ENCODE measurements around the gene ATMIN.

Gene ATMIN

GRCh38 chr16:81029930-81030604 lies 5.6 kb upstream of the ATMIN start:
- TF ChIP-seq GATA3 (IDR thresholded peaks at IDR 0.05; ENCODE audit: low read depth, low read length) (no peak), GATA2 (IDR thresholded peaks at IDR 0.05; ENCODE audit: low read depth, low read length) (no peak)

DNA sequence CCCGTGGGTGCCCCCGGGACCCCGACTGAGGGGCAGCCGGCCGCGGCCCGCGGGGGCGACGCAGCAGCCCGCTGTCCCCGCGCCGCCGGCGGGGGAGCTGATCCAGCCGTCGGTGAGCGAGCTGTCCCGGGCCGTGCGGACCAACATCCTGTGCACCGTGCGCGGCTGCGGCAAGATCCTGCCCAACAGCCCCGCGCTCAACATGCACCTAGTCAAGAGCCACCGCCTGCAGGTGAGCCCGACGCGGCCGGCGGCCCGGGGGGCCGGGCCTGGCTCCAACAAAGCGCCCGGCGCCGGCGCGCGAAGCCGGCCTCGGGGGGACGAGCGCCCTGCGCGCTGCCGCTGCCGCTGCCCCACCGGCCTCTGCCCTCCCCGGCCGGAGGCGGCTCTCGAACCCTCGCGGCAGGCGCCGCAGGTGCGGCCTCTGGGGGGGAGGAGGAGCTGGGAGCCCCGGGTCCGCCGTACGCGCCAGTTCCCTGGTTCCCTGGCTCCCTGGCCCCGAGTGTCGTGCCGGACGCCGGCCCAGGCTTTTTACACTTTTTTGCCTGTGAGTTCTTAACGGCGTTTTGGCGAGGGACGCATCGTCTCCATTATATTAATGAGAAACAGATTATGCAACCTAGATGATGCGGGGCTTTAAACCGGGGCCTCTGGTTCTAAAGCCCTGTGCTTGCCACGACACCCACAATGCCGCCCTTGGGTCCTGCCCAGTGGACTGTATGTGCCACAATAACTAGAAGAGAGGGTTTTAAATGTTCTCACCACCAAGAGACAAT lies 521 bp downstream of the ATMIN start:
- no peak for TF ChIP-seq GATA3 (IDR thresholded peaks at IDR 0.05; ENCODE audit: low read depth, low read length)
- no peak for TF ChIP-seq GATA2 (IDR thresholded peaks at IDR 0.05; ENCODE audit: low read depth, low read length)

DNA sequence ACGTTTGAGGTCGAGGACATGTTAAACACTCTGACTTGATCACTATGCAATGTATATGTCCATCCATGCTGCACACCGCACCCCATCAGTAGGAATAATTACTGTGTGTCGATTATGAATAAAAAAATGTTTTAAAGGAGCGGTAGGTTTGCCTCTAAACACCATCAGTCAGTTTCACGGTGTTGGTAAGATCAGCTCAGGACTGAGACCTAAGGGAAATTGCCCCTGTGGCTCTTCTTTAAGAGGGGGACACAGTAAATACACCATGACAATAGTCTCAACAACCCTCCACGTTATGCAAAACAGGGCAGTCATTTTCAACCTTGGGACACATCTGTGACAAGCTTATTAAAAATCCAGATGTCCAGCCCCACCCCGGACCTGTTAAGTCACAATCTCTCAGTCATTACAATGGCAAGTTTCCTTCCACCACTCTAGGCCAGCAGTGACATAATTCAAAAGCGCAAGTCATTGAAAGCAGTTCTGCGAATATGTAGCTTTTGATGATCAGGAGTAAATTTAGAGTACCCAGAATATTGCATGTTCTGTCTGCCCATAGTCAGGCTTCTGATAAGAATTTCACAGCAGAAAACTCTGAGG lies 1.2 kb downstream of the ATMIN start:
- TF ChIP-seq GATA2 (IDR thresholded peaks at IDR 0.05; ENCODE audit: low read depth, low read length): no peak
- TF ChIP-seq GATA3 (IDR thresholded peaks at IDR 0.05; ENCODE audit: low read depth, low read length): no peak

DNA sequence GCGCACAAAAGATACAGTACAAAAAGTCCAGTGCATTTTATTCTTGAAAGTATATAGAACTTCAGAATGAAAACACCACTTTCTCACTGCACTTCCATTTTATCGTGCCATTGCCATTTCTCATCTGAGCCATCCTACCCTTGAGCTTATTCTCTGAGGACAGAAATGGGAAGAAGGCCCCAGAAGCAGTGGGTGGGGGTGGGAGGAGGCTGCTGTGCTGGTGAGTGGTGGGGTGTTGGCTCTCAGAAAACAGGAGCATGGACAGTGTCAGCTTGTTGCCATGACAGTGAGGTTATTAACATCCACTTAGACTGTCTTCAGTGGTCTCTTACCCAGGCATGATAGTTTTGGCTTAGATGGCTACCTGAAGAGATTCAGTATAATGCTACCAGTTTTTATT lies 4.5 kb downstream of the ATMIN start:
- TF ChIP-seq GATA3 (IDR thresholded peaks at IDR 0.05; ENCODE audit: low read depth, low read length): no peak
- TF ChIP-seq GATA2 (IDR thresholded peaks at IDR 0.05; ENCODE audit: low read depth, low read length): no peak

DNA sequence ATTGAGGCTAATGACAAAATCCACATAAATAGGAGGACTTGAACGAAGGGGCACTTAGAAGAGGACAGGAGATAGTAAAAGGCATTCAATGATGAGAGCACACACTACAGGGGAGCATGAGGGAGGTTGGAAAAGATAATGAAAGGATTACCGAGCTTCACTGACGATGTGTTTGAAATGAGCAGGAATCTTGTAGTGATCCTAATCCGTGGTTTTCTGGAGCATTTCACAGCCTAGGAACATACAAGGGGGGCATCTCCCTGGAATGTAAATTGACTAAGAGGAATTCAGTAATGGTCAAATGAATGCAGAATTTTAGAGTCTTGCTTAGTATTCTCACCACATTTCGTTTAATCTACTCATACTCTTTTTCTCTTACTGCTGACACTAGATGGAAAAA lies 5.2 kb downstream of the ATMIN start:
- TF ChIP-seq GATA3 (IDR thresholded peaks at IDR 0.05; ENCODE audit: low read depth, low read length) (no peak), GATA2 (IDR thresholded peaks at IDR 0.05; ENCODE audit: low read depth, low read length) (no peak)

DNA sequence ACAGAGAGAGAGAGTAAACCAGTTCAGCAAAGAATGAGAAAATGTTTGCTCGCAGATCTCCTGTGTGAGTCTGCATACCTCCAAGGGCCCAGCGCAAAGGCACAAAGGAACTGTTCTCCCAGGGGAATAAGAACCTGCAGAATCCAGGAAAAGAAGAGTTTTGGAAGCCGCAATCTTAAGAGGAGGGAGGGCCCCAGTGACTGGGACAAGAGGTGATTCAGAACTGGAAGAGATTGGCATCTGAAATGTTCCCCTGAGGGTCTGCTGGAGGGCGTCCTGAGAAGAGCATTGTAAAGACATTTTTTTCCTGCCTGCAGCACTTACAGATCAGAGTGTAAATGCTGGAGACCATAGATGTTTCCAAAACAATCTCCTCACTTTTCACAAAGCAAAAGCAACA lies 6.1 kb downstream of the ATMIN start:
- TF ChIP-seq GATA3 (IDR thresholded peaks at IDR 0.05; ENCODE audit: low read depth, low read length) (no peak), GATA2 (IDR thresholded peaks at IDR 0.05; ENCODE audit: low read depth, low read length) (no peak)

DNA sequence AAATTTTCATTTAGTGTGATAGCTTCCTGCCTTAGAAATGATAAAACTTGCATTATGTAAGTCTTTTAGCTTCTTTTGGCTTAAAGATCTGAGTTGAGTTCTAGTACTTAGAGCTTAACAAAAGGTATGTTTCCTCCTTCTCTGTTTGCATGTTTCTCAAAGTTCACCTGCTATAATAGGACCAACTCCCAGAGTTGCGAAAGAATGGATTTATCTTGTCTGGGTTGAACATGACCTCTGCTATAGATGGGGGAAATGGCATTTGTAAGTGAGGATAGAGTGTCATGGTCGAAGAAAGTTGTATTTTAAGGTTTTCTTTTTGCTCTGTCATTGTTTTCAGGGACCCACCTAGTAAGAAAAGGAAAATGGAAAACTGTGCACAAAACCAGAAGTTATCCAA lies 7.2 kb downstream of the ATMIN start:
- TF ChIP-seq GATA3 (IDR thresholded peaks at IDR 0.05; ENCODE audit: low read depth, low read length) (no peak), GATA2 (IDR thresholded peaks at IDR 0.05; ENCODE audit: low read depth, low read length) (no peak)

DNA sequence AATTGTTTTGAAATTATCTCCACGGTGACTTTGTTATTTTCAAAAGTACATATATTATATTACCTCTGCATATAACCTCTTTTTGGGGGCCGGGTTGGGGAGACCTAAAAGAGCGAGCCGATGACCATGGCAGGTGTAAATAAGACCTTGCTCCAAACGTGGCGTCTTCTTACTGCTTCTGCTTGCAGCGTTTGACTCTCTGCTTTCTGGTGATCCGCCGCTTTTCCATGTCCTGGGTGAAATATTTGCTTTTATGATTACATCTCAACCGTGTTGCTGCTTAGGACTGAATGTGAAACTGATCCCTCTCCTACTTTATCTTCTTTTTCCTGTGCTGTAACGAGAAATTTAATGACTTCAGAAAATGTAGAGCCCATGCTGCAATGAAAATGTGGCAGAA lies 18.1 kb downstream of the ATMIN start:
- TF ChIP-seq GATA3 (IDR thresholded peaks at IDR 0.05; ENCODE audit: low read depth, low read length): no peak
- TF ChIP-seq GATA2 (IDR thresholded peaks at IDR 0.05; ENCODE audit: low read depth, low read length): no peak

GRCh38 chr16:81060576-81061306 lies 25.1 kb downstream of the ATMIN start:
- TF ChIP-seq GATA2 (IDR thresholded peaks at IDR 0.05; ENCODE audit: low read depth, low read length) (no peak), GATA3 (IDR thresholded peaks at IDR 0.05; ENCODE audit: low read depth, low read length) (no peak)

DNA sequence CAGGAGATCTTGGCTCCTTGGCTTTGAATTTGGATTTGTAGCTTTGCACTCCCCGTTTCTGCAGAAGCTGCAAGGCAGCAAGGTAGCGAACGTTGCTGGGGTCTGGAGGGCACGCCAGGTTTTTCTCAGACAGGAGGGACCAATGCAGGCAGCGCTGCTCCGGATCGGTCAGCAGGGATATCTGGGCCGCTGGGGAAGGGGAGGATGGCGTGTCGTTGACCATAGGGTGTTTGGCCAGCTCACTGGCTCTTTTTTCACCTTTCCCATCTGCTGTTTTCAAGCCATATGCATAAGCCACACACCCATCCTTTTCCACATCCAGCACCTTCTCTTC lies 25.6 kb downstream of the ATMIN start:
- TF ChIP-seq GATA3 (IDR thresholded peaks at IDR 0.05; ENCODE audit: low read depth, low read length) (no peak), GATA2 (IDR thresholded peaks at IDR 0.05; ENCODE audit: low read depth, low read length) (no peak)

- TF ChIP-seq GATA3 (IDR thresholded peaks at IDR 0.05; ENCODE audit: low read depth, low read length) (no peak), GATA2 (IDR thresholded peaks at IDR 0.05; ENCODE audit: low read depth, low read length) (no peak)
Observed at GRCh38 chr16:81061871-81062608, 26.4 kb downstream of the ATMIN start.

- TF ChIP-seq GATA2 (IDR thresholded peaks at IDR 0.05; ENCODE audit: low read depth, low read length) (no peak), GATA3 (IDR thresholded peaks at IDR 0.05; ENCODE audit: low read depth, low read length) (no peak)
Observed at GRCh38 chr16:81066681-81067080, 31.0 kb downstream of the ATMIN start.

GRCh38 chr16:81067166-81067565 lies 31.5 kb downstream of the ATMIN start:
- TF ChIP-seq GATA2 (IDR thresholded peaks at IDR 0.05; ENCODE audit: low read depth, low read length): no peak
- no peak for TF ChIP-seq GATA3 (IDR thresholded peaks at IDR 0.05; ENCODE audit: low read depth, low read length)

DNA sequence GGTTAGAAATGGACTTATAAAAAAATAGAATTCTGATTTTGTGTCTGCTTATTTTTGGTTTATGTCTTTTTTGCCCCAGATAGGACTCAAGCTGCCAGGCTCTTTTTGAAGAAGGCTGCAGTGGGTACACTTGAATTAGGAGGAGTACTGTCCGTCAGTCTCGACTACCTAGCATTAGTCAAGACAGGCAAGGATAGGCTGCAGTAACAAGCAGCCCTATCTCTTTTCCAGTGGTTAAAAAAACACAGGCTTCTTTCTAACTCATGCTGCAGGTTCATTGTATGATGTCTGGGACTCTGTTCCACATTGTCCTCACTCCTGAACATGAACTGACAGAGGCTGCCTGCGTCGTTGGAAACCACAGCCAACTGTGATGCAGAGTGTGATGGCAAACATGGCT lies 33.4 kb downstream of the ATMIN start:
- TF ChIP-seq GATA2 (IDR thresholded peaks at IDR 0.05; ENCODE audit: low read depth, low read length) (no peak), GATA3 (IDR thresholded peaks at IDR 0.05; ENCODE audit: low read depth, low read length) (no peak)
